Measurements from ENCODE around the gene MAGI2. TPM values are rescaled to one million over a fixed set of nuclear protein-coding genes. Genes with fewer than 3 reads are reported as not detected.
"Not testable (repeated sequence)": the region's sequence is repeated elsewhere in the genome, so short reads cannot be mapped to it uniquely, and the experiment has no call there.

The MAGI2 gene
- total RNA-seq, 1 donor from 2014 or later: 64.2 TPM

GRCh38 chr7:78296046-78296597 lies 1157.3 kb downstream of the MAGI2 start:
- Mint-ChIP-seq H3K27ac (ENCODE audit: unreplicated experiment) (no peak overlapping the region), H3K27me3 (ENCODE audit: unreplicated experiment) (no peaks in the 10 kb centered on the region), H3K36me3 (ENCODE audit: unreplicated experiment) (no peaks in the 10 kb centered on the region), H3K4me3 (ENCODE audit: unreplicated experiment) (no peak overlapping the region), H3K9me3 (ENCODE audit: unreplicated experiment) (no peaks in the 10 kb centered on the region), H3K4me1 (ENCODE audit: low read depth, unreplicated experiment) (peaks cover 4% of the 10 kb centered on the region)
- DNase-seq: no peak
- no peak for TF ChIP-seq CTCF (IDR thresholded peaks at IDR 0.05; ENCODE audit: partially characterized antibody, unreplicated experiment)

GRCh38 chr7:78289471-78289870 lies 1164.0 kb downstream of the MAGI2 start:
- H3K27me3 Mint-ChIP-seq (ENCODE audit: unreplicated experiment); H3K4me1 Mint-ChIP-seq (ENCODE audit: low read depth, unreplicated experiment); H3K9me3 Mint-ChIP-seq (ENCODE audit: unreplicated experiment); H3K4me3 Mint-ChIP-seq (ENCODE audit: unreplicated experiment); DNase-seq; H3K36me3 Mint-ChIP-seq (ENCODE audit: unreplicated experiment); H3K27ac Mint-ChIP-seq (ENCODE audit: unreplicated experiment): not testable (repeated sequence)

- TF ChIP-seq CTCF (IDR thresholded peaks at IDR 0.05; ENCODE audit: partially characterized antibody, unreplicated experiment): no peak
- no peak for DNase-seq
- Mint-ChIP-seq H3K9me3 (ENCODE audit: unreplicated experiment) (no peaks in the 10 kb centered on the region), H3K4me3 (ENCODE audit: unreplicated experiment) (no peak overlapping the region), H3K27me3 (ENCODE audit: unreplicated experiment) (no peaks in the 10 kb centered on the region), H3K4me1 (ENCODE audit: low read depth, unreplicated experiment) (no peaks in the 10 kb centered on the region), H3K36me3 (ENCODE audit: unreplicated experiment) (peaks cover 4% of the 10 kb centered on the region), H3K27ac (ENCODE audit: unreplicated experiment) (no peak overlapping the region)
Observed at GRCh38 chr7:78284945-78285344, 1168.5 kb downstream of the MAGI2 start.

- H3K36me3 Mint-ChIP-seq (ENCODE audit: unreplicated experiment): no peaks in the 10 kb centered on the region
- no peak overlapping the region for H3K4me3 Mint-ChIP-seq (ENCODE audit: unreplicated experiment)
- H3K4me1 Mint-ChIP-seq (ENCODE audit: low read depth, unreplicated experiment): no peaks in the 10 kb centered on the region
- TF ChIP-seq CTCF (IDR thresholded peaks at IDR 0.05; ENCODE audit: partially characterized antibody, unreplicated experiment): no peak
- no peaks in the 10 kb centered on the region for H3K9me3 Mint-ChIP-seq (ENCODE audit: unreplicated experiment)
- no peak for DNase-seq
- no peaks in the 10 kb centered on the region for H3K27me3 Mint-ChIP-seq (ENCODE audit: unreplicated experiment)
- H3K27ac Mint-ChIP-seq (ENCODE audit: unreplicated experiment): no peak overlapping the region
Observed at GRCh38 chr7:78280276-78280675, 1173.2 kb downstream of the MAGI2 start.

GRCh38 chr7:78279457-78279856 lies 1174.0 kb downstream of the MAGI2 start:
- Mint-ChIP-seq H3K27me3 (ENCODE audit: unreplicated experiment) (no peaks in the 10 kb centered on the region), H3K4me3 (ENCODE audit: unreplicated experiment) (no peak overlapping the region), H3K36me3 (ENCODE audit: unreplicated experiment) (no peaks in the 10 kb centered on the region), H3K4me1 (ENCODE audit: low read depth, unreplicated experiment) (no peaks in the 10 kb centered on the region), H3K9me3 (ENCODE audit: unreplicated experiment) (no peaks in the 10 kb centered on the region), H3K27ac (ENCODE audit: unreplicated experiment) (no peak overlapping the region)
- no peak for TF ChIP-seq CTCF (IDR thresholded peaks at IDR 0.05; ENCODE audit: partially characterized antibody, unreplicated experiment)
- no peak for DNase-seq

Data from glutamatergic neuron (in vitro differentiated cells).